Heart left ventricle (tissue), 13 donors: ENCODE results near the gene SRPRB.

ENCODE experiments used
- CTCF ChIP-seq, 12 donors: fragments of 200-600 bp; sonication (generic) in 4 of 12; IDR thresholded peaks; one replicate each; pipeline versions ENCODE4 v1.5.0 to v1.8.0; 2018 to 2022; ENCODE audit warnings: antibody characterized with exemption in 12 of 12, mild to moderate bottlenecking in 5 of 12
- POLR2A ChIP-seq, 2 donors: fragments of 450-650 bp; IDR thresholded peaks; one replicate each; pipeline ENCODE4 v1.6.1; 2017; ENCODE audit warnings: antibody characterized with exemption in 2 of 2, mild to moderate bottlenecking in 2 of 2, moderate library complexity in 2 of 2
- donor health status: ischemic (EF 13 %, LVEDD 7.1; RV severe dilation, severe dysfunction).
- donor health status: DM: no; HTN: yes; CAD: no.
- donor health status: DM: no; HTN: no; CAD: no.
- donor health status: ischemic (EF 25% LVEDD 6.9; RV normal size, moderate dysfunction).
- donor health status: ischemic (EF 25% LVEDD 5.7; RV mildly dilated, moderate dysfunction).
- donor health status: ischemic (EF 35%, LVEDD 5.7; RV mildly dilated, moderate dysfunction).
- donor health status: nonischemic (EF 11% LVEDD 7.7; RV severe dilation, severe dysfunction).
- donor health status: DM: yes; HTN: yes; CAD: no.
- donor health status: PGD.
- donor health status: ischemic (EF 29% LVEDD 5.4; RV normal size, mild dysfunction).
- donor health status: nonischemic (EF 23%, LVEDD 6.1; RV moderate dilation, normal function).

GRCh38 chr3:133853925-133854227, 48.3 kb downstream of the SRPRB start:
- no peak for TF ChIP-seq CTCF (IDR thresholded peaks at IDR 0.05)
- no peak for TF ChIP-seq POLR2A (IDR thresholded peaks at IDR 0.05)
